GM12878 (cell line): ENCODE measurements around the gene FAM78A. TPM values are rescaled to one million over a fixed set of nuclear protein-coding genes. Genes with fewer than 3 reads are reported as not detected.

Source experiments
- ATAC-seq: fragments of 200-7000 bp; cut with Tn5 transposase; 3 replicates; pipeline ENCODE4 v1.9.1; 2020; ENCODE audit warnings: mild to moderate bottlenecking, moderate library complexity
- BruUV-seq: library from RNA; stranded (reverse); fragments of 400-500 nt; replicated peaks from 2 replicates; lab custom pipeline; 2021; lab: Mats Ljungman, UMichigan
- CTCF ChIA-PET: fragments of 300-600 bp; sonication (Branson Sonifier 250); formaldehyde crosslinking; extraction: SDS; loops from one replicate; lab custom pipeline; 2021; ENCODE audit warnings: inconsistent platforms; lab: Yijun Ruan, JAX
- POLR2A ChIA-PET: fragments of 350-600 bp; formaldehyde crosslinking; extraction: SDS; loops from one replicate; lab custom pipeline; 2021; ENCODE audit warnings: inconsistent platforms; lab: Charles Lee
- RAD21 ChIA-PET: fragments of 300-600 bp; sonication (Branson Sonifier 250); formaldehyde crosslinking; loops from one replicate; lab custom pipeline; 2023; ENCODE audit warnings: antibody characterized with exemption; ENCODE audit not compliant: unreplicated experiment; lab: Charles Lee
- SMC1A ChIA-PET: fragments of 300-600 bp; sonication (Branson Sonifier 250); formaldehyde crosslinking; loops from one replicate; lab custom pipeline; 2023; ENCODE audit not compliant: unreplicated experiment, uncharacterized antibody; lab: Charles Lee
- DNase-seq: peaks from one replicate; pipeline ENCODE4 v3.0.0-alpha.2; 2011; ENCODE audit warnings: low read depth, low spot score
- FAIRE-seq: peaks from 3 replicates; lab custom pipeline; 2011; peaks lifted over from hg19 to GRCh38; lab: Jason Lieb, UNC
- H2AFZ ChIP-seq: 2 replicates; pipeline ENCODE4 v1.6.0; 2011; ENCODE audit warnings: low read depth, low read length, control low read depth; ENCODE audit not compliant: control insufficient read depth
- H3K27ac ChIP-seq: 2 replicates; pipeline ENCODE4 v1.5.1; 2011; ENCODE audit warnings: control low read depth; ENCODE audit not compliant: control insufficient read depth, insufficient read depth
- H3K27me3 ChIP-seq, 2 experiments: replicated peaks in 1 of 2; 2 replicates each; pipeline versions ENCODE4 v1.6.0 to v1.6.1; 2011; ENCODE audit warnings: low read length in 1 of 2; ENCODE audit not compliant: control insufficient read depth in 2 of 2, insufficient read depth in 2 of 2
- H3K36me3 ChIP-seq, 2 experiments: 2 replicates each; pipeline ENCODE4 v1.5.1; 2011; ENCODE audit warnings: low read length in 1 of 2; ENCODE audit not compliant: control insufficient read depth in 2 of 2, insufficient read depth in 2 of 2
- H3K4me1 ChIP-seq: 2 replicates; pipeline ENCODE4 v1.6.1; 2011; ENCODE audit warnings: mild to moderate bottlenecking, low read length, moderate library complexity, mixed read lengths; ENCODE audit not compliant: control insufficient read depth, insufficient read depth
- H3K4me2 ChIP-seq: 2 replicates; pipeline ENCODE4 v1.6.0; 2011; ENCODE audit warnings: control low read depth; ENCODE audit not compliant: control insufficient read depth, insufficient read depth
- H3K4me3 ChIP-seq: fragments of 200-600 bp; sonication (generic); 2 replicates; pipeline ENCODE4 v1.5.1; 2016
- H3K79me2 ChIP-seq: 2 replicates; pipeline ENCODE4 v1.6.0; 2011; ENCODE audit warnings: low read length; ENCODE audit not compliant: control insufficient read depth, insufficient read depth
- H3K9ac ChIP-seq: 2 replicates; pipeline ENCODE4 v1.8.0; 2011; ENCODE audit warnings: low read length, control low read depth, mixed read lengths; ENCODE audit not compliant: control insufficient read depth, insufficient read depth
- H3K9me3 ChIP-seq: replicated peaks from 3 replicates; pipeline ENCODE4 v1.5.1; 2011; ENCODE audit warnings: mild to moderate bottlenecking, low read length; ENCODE audit not compliant: control insufficient read depth, insufficient read depth
- H4K20me1 ChIP-seq: 2 replicates; pipeline ENCODE4 v1.6.0; 2011; ENCODE audit not compliant: control insufficient read depth, insufficient read depth
- ATF2 ChIP-seq: IDR thresholded peaks from 2 replicates; pipeline ENCODE4 v1.6.1; 2012; ENCODE audit warnings: low read length, inconsistent platforms
- ATF7 ChIP-seq: fragments of 450-650 bp; IDR thresholded peaks from 2 replicates; pipeline ENCODE4 v1.6.1; 2016; ENCODE audit warnings: low read depth, mild to moderate bottlenecking
- BACH1 ChIP-seq: fragments of 450-650 bp; IDR thresholded peaks from 2 replicates; pipeline ENCODE4 v1.6.1; 2017; ENCODE audit warnings: mild to moderate bottlenecking, borderline replicate concordance
- BRCA1 ChIP-seq: IDR thresholded peaks from 2 replicates; pipeline ENCODE4 v1.6.1; 2011; ENCODE audit warnings: low read depth, low read length, improper control_type of control experiment
- CBFB ChIP-seq: IDR thresholded peaks from 2 replicates; pipeline ENCODE4 v1.6.1; 2016; ENCODE audit warnings: antibody characterized with exemption, low read depth
- CHD2 ChIP-seq: IDR thresholded peaks from 2 replicates; pipeline ENCODE4 v1.6.1; 2011; ENCODE audit warnings: low read depth, low read length, improper control_type of control experiment, borderline replicate concordance
- LARP7 ChIP-seq: fragments of 450-650 bp; IDR thresholded peaks from 2 replicates; pipeline ENCODE4 v1.6.1; 2017; ENCODE audit warnings: mild to moderate bottlenecking
- SUZ12 ChIP-seq: fragments of 200-600 bp; sonication (generic); IDR thresholded peaks from one replicate; pipeline ENCODE4 v1.6.1; 2018; ENCODE audit warnings: antibody characterized with exemption, mild to moderate bottlenecking; ENCODE audit not compliant: unreplicated experiment
- ZNF207 ChIP-seq: fragments of 450-650 bp; IDR thresholded peaks from 2 replicates; pipeline ENCODE4 v1.6.1; 2014; ENCODE audit warnings: antibody characterized with exemption, mild to moderate bottlenecking, borderline replicate concordance
- ZNF687 ChIP-seq: fragments of 450-650 bp; IDR thresholded peaks from 2 replicates; pipeline ENCODE4 v1.6.1; 2017; ENCODE audit warnings: mild to moderate bottlenecking, moderate library complexity
- WGBS: methylation state at CpG from one replicate; pipeline ENCODE4 v1.1.6; 2016; ENCODE audit warnings: low lambda C conversion rate; ENCODE audit not compliant: insufficient replicate concordance, insufficient coverage; ENCODE audit errors: missing lambda C conversion rate; 5-methylcytosine and 5-hydroxymethylcytosine counted together
- in situ Hi-C: fragments of 300-500 bp; cut with MboI; formaldehyde crosslinking; loops from 9 replicates; pipeline ENCODE4 v1.14.3; 2018; ENCODE audit warnings: mixed read lengths
- intact Hi-C: fragments of 100-400 bp; cut with micrococcal nuclease; formaldehyde crosslinking; loops from one replicate; pipeline ENCODE4 v1.14.2; 2022; ENCODE audit not compliant: unreplicated experiment
- polyA plus RNA-seq, 11 experiments: library from polyadenylated mRNA; depleted of rRNA in 4 of 11; unstranded in 6 of 11; stranded (reverse) in 5 of 11; fragments of >200 nt; fragmentation: Nextera tagmentation in 4 of 11; fragmentation: Illumina TruSeq in 1 of 11; extraction: Ambion mirVana in 4 of 11; extraction: Trizol in 1 of 11; gene quantifications; 1 replicate in 1 of 11; 2 replicates in 10 of 11; pipeline versions ENCODE4 v1.2.1 to v1.2.3, GENCODE V29; 2011 to 2016; ENCODE audit warnings: inconsistent platforms in 2 of 11, missing spikeins in 2 of 11, low read depth in 1 of 11
- total RNA-seq, 4 experiments: library from RNA; depleted of rRNA in 3 of 4; stranded (reverse); fragments of >200 nt in 3 of 4; fragmentation: Illumina TruSeq in 1 of 4; extraction: Trizol in 1 of 4; gene quantifications; 2 replicates each; pipeline versions ENCODE4 v1.2.1 to v1.2.3, GENCODE V29; 2013 to 2021
- TF ChIP-seq, protein P1 (sequence below): fragments of 450-650 bp; IDR thresholded peaks from 2 replicates; pipeline ENCODE4 v1.6.1; 2017; ENCODE audit warnings: mild to moderate bottlenecking, moderate library complexity

The FAM78A gene
- total and polyA plus RNA-seq, 10 of the 15 experiments (the other 5 are each of a cell fraction or from before 2014, with no cell fraction given): 0.18 to 32.5 (median 12.2) TPM

DNA sequence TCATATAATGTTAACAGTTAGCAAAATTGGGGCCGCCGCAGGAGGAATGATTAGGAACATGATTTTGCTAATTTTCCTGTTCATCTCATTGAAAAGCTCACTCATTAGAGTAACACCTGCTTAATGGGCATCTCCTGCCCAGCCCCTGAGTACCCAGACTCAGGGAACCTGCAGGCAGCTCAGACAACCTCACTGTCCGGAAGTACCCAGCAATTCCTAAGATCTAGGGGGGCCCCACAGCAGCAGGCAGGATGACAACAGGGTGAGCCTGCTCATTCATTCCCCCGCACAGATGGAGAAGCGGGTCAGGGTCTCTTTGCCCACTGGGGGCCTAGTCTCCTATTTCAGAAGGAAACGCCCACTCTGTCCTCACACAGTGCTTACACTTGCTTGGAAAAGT is 12.6 kb downstream of the FAM78A start:
- TF ChIP-seq ZNF687: no peak
- no peak for TF ChIP-seq ATF7
- TF ChIP-seq CBFB: no peak
- no peak for TF ChIP-seq BRCA1
- no peak for TF ChIP-seq ZNF207
- no peak for TF ChIP-seq ATF2
- no peak for TF ChIP-seq BACH1
- TF ChIP-seq SUZ12: no peak
- TF ChIP-seq, protein P1, sequence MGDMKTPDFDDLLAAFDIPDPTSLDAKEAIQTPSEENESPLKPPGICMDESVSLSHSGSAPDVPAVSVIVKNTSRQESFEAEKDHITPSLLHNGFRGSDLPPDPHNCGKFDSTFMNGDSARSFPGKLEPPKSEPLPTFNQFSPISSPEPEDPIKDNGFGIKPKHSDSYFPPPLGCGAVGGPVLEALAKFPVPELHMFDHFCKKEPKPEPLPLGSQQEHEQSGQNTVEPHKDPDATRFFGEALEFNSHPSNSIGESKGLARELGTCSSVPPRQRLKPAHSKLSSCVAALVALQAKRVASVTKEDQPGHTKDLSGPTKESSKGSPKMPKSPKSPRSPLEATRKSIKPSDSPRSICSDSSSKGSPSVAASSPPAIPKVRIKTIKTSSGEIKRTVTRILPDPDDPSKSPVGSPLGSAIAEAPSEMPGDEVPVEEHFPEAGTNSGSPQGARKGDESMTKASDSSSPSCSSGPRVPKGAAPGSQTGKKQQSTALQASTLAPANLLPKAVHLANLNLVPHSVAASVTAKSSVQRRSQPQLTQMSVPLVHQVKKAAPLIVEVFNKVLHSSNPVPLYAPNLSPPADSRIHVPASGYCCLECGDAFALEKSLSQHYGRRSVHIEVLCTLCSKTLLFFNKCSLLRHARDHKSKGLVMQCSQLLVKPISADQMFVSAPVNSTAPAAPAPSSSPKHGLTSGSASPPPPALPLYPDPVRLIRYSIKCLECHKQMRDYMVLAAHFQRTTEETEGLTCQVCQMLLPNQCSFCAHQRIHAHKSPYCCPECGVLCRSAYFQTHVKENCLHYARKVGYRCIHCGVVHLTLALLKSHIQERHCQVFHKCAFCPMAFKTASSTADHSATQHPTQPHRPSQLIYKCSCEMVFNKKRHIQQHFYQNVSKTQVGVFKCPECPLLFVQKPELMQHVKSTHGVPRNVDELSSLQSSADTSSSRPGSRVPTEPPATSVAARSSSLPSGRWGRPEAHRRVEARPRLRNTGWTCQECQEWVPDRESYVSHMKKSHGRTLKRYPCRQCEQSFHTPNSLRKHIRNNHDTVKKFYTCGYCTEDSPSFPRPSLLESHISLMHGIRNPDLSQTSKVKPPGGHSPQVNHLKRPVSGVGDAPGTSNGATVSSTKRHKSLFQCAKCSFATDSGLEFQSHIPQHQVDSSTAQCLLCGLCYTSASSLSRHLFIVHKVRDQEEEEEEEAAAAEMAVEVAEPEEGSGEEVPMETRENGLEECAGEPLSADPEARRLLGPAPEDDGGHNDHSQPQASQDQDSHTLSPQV: no peak
- TF ChIP-seq LARP7: no peak
- TF ChIP-seq CHD2: no peak
- Histone ChIP-seq H3K4me2 (no peak overlapping the region), H3K79me2 (peaks cover 51% of the 10 kb centered on the region), H2AFZ (no peak overlapping the region), H3K9ac (no peak overlapping the region), H3K27me3 (no peaks in the 10 kb centered on the region), H3K9me3 (no peaks in the 10 kb centered on the region), H4K20me1 (no peaks in the 10 kb centered on the region), H3K4me3 (no peak overlapping the region), H3K27ac (no peak overlapping the region), H3K4me1 (peaks cover 29% of the 10 kb centered on the region), H3K36me3 (peaks cover 17 to 29% of the 10 kb centered on the region in 2 experiments)
- 98% methylated on average over 6 of the region's 6 CpGs for WGBS
- in situ Hi-C loops: loop anchor here (10.0 to 25.0 kb wide), 3 partner anchors 461 to 1874 kb away; partner anchors contain the start of genes C9orf78 and USP20
- CTCF ChIA-PET: interaction anchor here (0.8 to 1.7 kb wide), 3 partner anchors 11 to 15 kb away, joined by 3 to 6 read pairs (median 3); no protein-coding TSS in a partner anchor
- SMC1A ChIA-PET: interaction anchor here (0.8 to 1.1 kb wide), 3 partner anchors 14 to 379 kb away, joined by 3 to 5 read pairs (median 3); no protein-coding TSS in a partner anchor
- FAIRE-seq: no peak
- no TSS peak for BruUV-seq
- RAD21 ChIA-PET: interaction anchor here (1.1 to 2.8 kb wide), 3 partner anchors 9 to 11 kb away, joined by 3 to 13 read pairs (median 4); no protein-coding TSS in a partner anchor
- no peak for DNase-seq
- no peak for ATAC-seq
- POLR2A ChIA-PET: interaction anchor here (0.7 to 2.5 kb wide), 2 partner anchors 9 to 11 kb away, joined by 4 to 12 read pairs; no protein-coding TSS in a partner anchor
- intact Hi-C loops: no loop called here
